GM23338 (cell line): ENCODE results near the gene ANAPC2. TPM values are rescaled to one million over a fixed set of nuclear protein-coding genes. Genes with fewer than 3 reads are reported as not detected.

Experiments
- ATAC-seq: fragments of 200-7000 bp; cut with Tn5 transposase; 3 replicates; pipeline ENCODE4 v1.9.1; 2020
- DNase-seq: peaks from one replicate; pipeline ENCODE4 v3.0.0-alpha.2; 2015; ENCODE audit warnings: low spot score
- H2AFZ ChIP-seq: fragments of 200-600 bp; sonication (generic); 2 replicates; pipeline ENCODE4 v1.8.0; 2016; ENCODE audit warnings: antibody characterized with exemption, mild to moderate bottlenecking, moderate library complexity
- H3F3A ChIP-seq: fragments of 200-600 bp; sonication (generic); replicated peaks from 2 replicates; pipeline ENCODE4 v1.8.0; 2017; ENCODE audit warnings: antibody characterized with exemption, mixed run types, low read depth
- H3K27ac ChIP-seq: fragments of 200-600 bp; sonication (generic); 2 replicates; pipeline ENCODE4 v1.6.1; 2016; ENCODE audit warnings: low read depth
- H3K27me3 ChIP-seq: fragments of 200-600 bp; sonication (generic); 2 replicates; pipeline ENCODE4 v1.8.0; 2016; ENCODE audit warnings: mild to moderate bottlenecking, mixed run types, moderate library complexity; ENCODE audit not compliant: insufficient read depth
- H3K36me3 ChIP-seq: fragments of 200-600 bp; sonication (generic); 2 replicates; pipeline ENCODE4 v1.8.0; 2016; ENCODE audit warnings: mild to moderate bottlenecking; ENCODE audit not compliant: insufficient read depth
- H3K4me1 ChIP-seq: fragments of 200-600 bp; sonication (generic); 2 replicates; pipeline ENCODE4 v1.8.0; 2016; ENCODE audit warnings: mild to moderate bottlenecking, moderate library complexity; ENCODE audit not compliant: insufficient read depth
- H3K4me2 ChIP-seq: fragments of 200-600 bp; sonication (generic); 2 replicates; pipeline ENCODE4 v1.7.1; 2017; ENCODE audit warnings: mixed run types
- H3K4me3 ChIP-seq: fragments of 200-600 bp; sonication (generic); 2 replicates; pipeline ENCODE4 v1.6.1; 2016; ENCODE audit warnings: mixed run types
- H3K79me2 ChIP-seq: fragments of 200-600 bp; sonication (generic); replicated peaks from 2 replicates; pipeline ENCODE4 v1.8.0; 2017; ENCODE audit warnings: mild to moderate bottlenecking; ENCODE audit not compliant: insufficient read depth
- H3K9me2 ChIP-seq: fragments of 200-600 bp; sonication (generic); 2 replicates; pipeline ENCODE4 v1.8.0; 2017; ENCODE audit not compliant: insufficient read depth
- H4K20me1 ChIP-seq: fragments of 200-600 bp; sonication (generic); replicated peaks from 2 replicates; pipeline ENCODE4 v1.8.0; 2017; ENCODE audit warnings: mild to moderate bottlenecking; ENCODE audit not compliant: insufficient read depth
- H3K27ac Mint-ChIP-seq: 2 replicates; pipeline ENCODE4 v1.8.0; 2020; ENCODE audit warnings: inconsistent platforms, mild to moderate bottlenecking, moderate library complexity, mixed read lengths
- H3K27me3 Mint-ChIP-seq: 3 replicates; pipeline ENCODE4 v1.8.0; 2022; ENCODE audit warnings: low read depth, mild to moderate bottlenecking, moderate library complexity, mixed read lengths, inconsistent platforms; ENCODE audit not compliant: insufficient read depth, poor library complexity
- H3K36me3 Mint-ChIP-seq: 3 replicates; pipeline ENCODE4 v1.8.0; 2021; ENCODE audit warnings: low read depth, mild to moderate bottlenecking, inconsistent platforms, moderate library complexity, mixed read lengths
- H3K4me1 Mint-ChIP-seq: 3 replicates; pipeline ENCODE4 v1.8.0; 2020; ENCODE audit warnings: mild to moderate bottlenecking, inconsistent platforms, mixed read lengths
- H3K4me3 Mint-ChIP-seq: 3 replicates; pipeline ENCODE4 v1.8.0; 2021; ENCODE audit warnings: moderate library complexity, mild to moderate bottlenecking, inconsistent platforms, mixed read lengths
- H3K9me3 Mint-ChIP-seq: 3 replicates; pipeline ENCODE4 v1.8.0; 2020; ENCODE audit warnings: moderate library complexity, mild to moderate bottlenecking, inconsistent platforms, mixed read lengths
- CREB1 ChIP-seq: fragments of 250-450 bp; sonication (Bioruptor Pico); IDR thresholded peaks from 2 replicates; pipeline ENCODE4 v1.5.0; 2020; ENCODE audit warnings: low read depth, mild to moderate bottlenecking, moderate library complexity
- CTCF ChIP-seq, 2 experiments: fragments of 200-600 bp in 1 of 2; sonication (generic) in 1 of 2; conservative IDR thresholded peaks; 2 replicates each; pipeline versions ENCODE4 v1.5.1 to v1.6.1; 2016 to 2017; ENCODE audit warnings: antibody characterized with exemption in 2 of 2, low read depth in 2 of 2, mild to moderate bottlenecking in 2 of 2, moderate library complexity in 1 of 2
- ETS1 ChIP-seq: IDR thresholded peaks from 2 replicates; pipeline ENCODE4 v1.6.1; 2016; ENCODE audit warnings: antibody characterized with exemption
- EZH2 ChIP-seq: fragments of 200-600 bp; sonication (generic); IDR thresholded peaks from one replicate; pipeline ENCODE4 v1.8.0; 2017; ENCODE audit warnings: antibody characterized with exemption, mild to moderate bottlenecking, low read depth; ENCODE audit not compliant: unreplicated experiment
- EZH2phosphoT487 ChIP-seq: fragments of 200-600 bp; sonication (generic); IDR thresholded peaks from one replicate; pipeline ENCODE4 v1.8.1; 2018; ENCODE audit warnings: antibody characterized with exemption; ENCODE audit not compliant: unreplicated experiment
- JUNB ChIP-seq: IDR thresholded peaks from one replicate; pipeline ENCODE4 v1.6.1; 2016; ENCODE audit warnings: antibody characterized with exemption; ENCODE audit not compliant: unreplicated experiment
- NANOG ChIP-seq: IDR thresholded peaks from 2 replicates; pipeline ENCODE4 v1.6.1; 2016; ENCODE audit warnings: antibody characterized with exemption, borderline replicate concordance
- POLR2AphosphoS5 ChIP-seq: IDR thresholded peaks from 2 replicates; pipeline ENCODE4 v1.6.1; 2016; ENCODE audit warnings: antibody characterized with exemption, low read depth
- REST ChIP-seq: IDR thresholded peaks from one replicate; pipeline ENCODE4 v1.6.1; 2018; ENCODE audit warnings: antibody characterized with exemption; ENCODE audit not compliant: unreplicated experiment
- STAT1 ChIP-seq: IDR thresholded peaks from one replicate; pipeline ENCODE4 v1.6.1; 2016; ENCODE audit warnings: antibody characterized with exemption; ENCODE audit not compliant: unreplicated experiment
- ZNF114 ChIP-seq: fragments of 250-450 bp; sonication (Bioruptor Pico); IDR thresholded peaks from 2 replicates; pipeline ENCODE4 v1.5.0; 2020; ENCODE audit warnings: mild to moderate bottlenecking, moderate library complexity
- ZNF331 ChIP-seq: fragments of 250-450 bp; sonication (Bioruptor Pico); IDR thresholded peaks from 2 replicates; pipeline ENCODE4 v1.5.0; 2020; ENCODE audit warnings: low read depth, mild to moderate bottlenecking, moderate library complexity
- ZNF462 ChIP-seq: fragments of 250-450 bp; sonication (Bioruptor Pico); IDR thresholded peaks from 2 replicates; pipeline ENCODE4 v1.5.0; 2020; ENCODE audit warnings: mild to moderate bottlenecking, moderate library complexity
- polyA plus RNA-seq: library from polyadenylated mRNA; unstranded; fragments of >200 nt; fragmentation: Nextera tagmentation; extraction: Ambion mirVana; gene quantifications from 2 replicates; pipeline ENCODE4 v1.2.1, GENCODE V29; 2016
- total RNA-seq: library from RNA; depleted of rRNA; stranded (reverse); fragments of >200 nt; shearing (Covaris generic); gene quantifications from 2 replicates; pipeline ENCODE4 v1.2.3, GENCODE V29; 2014

The ANAPC2 gene
- total and polyA plus RNA-seq, 2 experiments from 2014 or later: 16.4 to 42.9 TPM

GRCh38 chr9:137234055-137234697, 45.8 kb upstream of the ANAPC2 start:
- peaks cover 3% of the 10 kb centered on the region; the same call in 1 of the 3 replicates for H3K36me3 Mint-ChIP-seq
- no peak overlapping the region for H3K4me3 Mint-ChIP-seq
- H3K27me3 Mint-ChIP-seq: peaks cover 10% of the 10 kb centered on the region

More at GRCh38 chr9:137234055-137234697, 45.8 kb upstream of the ANAPC2 start:
- Histone ChIP-seq H3K9me2 (no peaks in the 10 kb centered on the region), H3K79me2 (peaks cover 5% of the 10 kb centered on the region), H3F3A (no peaks in the 10 kb centered on the region), H3K4me2 (no peak overlapping the region), H2AFZ (no peak overlapping the region), H3K27ac (no peak overlapping the region), H3K27me3 (no peaks in the 10 kb centered on the region), H3K36me3 (no peaks in the 10 kb centered on the region), H3K4me3 (no peak overlapping the region), H4K20me1 (no peaks in the 10 kb centered on the region; the same call in 1 of the 2 replicates), H3K4me1 (peaks cover 10% of the 10 kb centered on the region; the same call in 1 of the 2 replicates)
- TF ChIP-seq ZNF114 (CRISPR knock-in tag) (no peak), JUNB (no peak), POLR2AphosphoS5 (no peak), ZNF462 (CRISPR knock-in tag) (no peak), STAT1 (no peak), CREB1 (no peak), CTCF (conservative IDR thresholded peaks at IDR 0.05; ENCODE audit: low read depth in 2 of 2) (no peak), REST (no peak), ETS1 (no peak), NANOG (no peak), EZH2 (no peak), ZNF331 (CRISPR knock-in tag) (no peak), EZH2phosphoT487 (no peak)
- no peak overlapping the region for H3K27ac Mint-ChIP-seq
- H3K9me3 Mint-ChIP-seq: no peaks in the 10 kb centered on the region
- no peak for ATAC-seq
- H3K4me1 Mint-ChIP-seq: peaks cover 17% of the 10 kb centered on the region
- no peak for DNase-seq
